ENCODE data around the gene ANKRD34A.
"Not testable (repeated sequence)": the region's sequence is repeated elsewhere in the genome, so short reads cannot be mapped to it uniquely, and the experiment has no call there.

Gene ANKRD34A

GRCh38 chr1:145926686-145927062, 37.7 kb downstream of the ANKRD34A start:
- no peaks in the 10 kb centered on the region for H3K9me3 ChIP-seq (ENCODE audit: insufficient read depth, low read depth, low read length)
- H3K4me3 ChIP-seq (ENCODE audit: low read depth, low read length): peak overlapping the region; percentile 90
- peaks cover 0 to 6% of the 10 kb centered on the region in 2 experiments for H3K4me1 ChIP-seq (ENCODE audit: control insufficient read depth in 1 of 2, insufficient read depth in 2 of 2, low read length in 2 of 2)
- WGBS (ENCODE audit: extremely low coverage, insufficient coverage, insufficient read length): no CpG with 5 or more reads among the region's 19 CpGs
- peaks cover 12% of the 10 kb centered on the region for H3K79me2 ChIP-seq (ENCODE audit: control insufficient read depth, insufficient read depth, low read length, poor library complexity)
- DNase-seq: no peak
- no peak overlapping the region for H2BK120ac ChIP-seq (ENCODE audit: insufficient read depth, low read length, poor library complexity)
- H3K18ac ChIP-seq (ENCODE audit: low read length): peak overlapping the region; percentile 63
- H2AFZ ChIP-seq (ENCODE audit: insufficient read depth, low read length, poor library complexity): no peak overlapping the region
- H4K91ac ChIP-seq (ENCODE audit: low read depth, low read length): peak overlapping the region; percentile 45
- H3K27ac ChIP-seq (ENCODE audit: low read depth, low read length): peak overlapping the region; percentile 82
- H3K4ac ChIP-seq (ENCODE audit: low read depth, low read length): peak overlapping the region; percentile 82
- no peaks in the 10 kb centered on the region for H3K27me3 ChIP-seq (ENCODE audit: insufficient read depth, low read length)
- no peak overlapping the region for H2BK5ac ChIP-seq (ENCODE audit: low read depth, low read length, poor library complexity)
- peak overlapping the region; percentile 95 for H4K8ac ChIP-seq (ENCODE audit: low read depth, low read length)
- H3K9ac ChIP-seq (ENCODE audit: low read length): peak overlapping the region; percentile 87
- H3K14ac ChIP-seq (ENCODE audit: low read length): peak overlapping the region; percentile 55
- H2AK5ac ChIP-seq (ENCODE audit: low read length): peak overlapping the region; percentile 35
- H2BK12ac ChIP-seq (ENCODE audit: low read length): no peak overlapping the region
- H3K36me3 ChIP-seq (ENCODE audit: control insufficient read depth in 1 of 2, insufficient read depth in 2 of 2, low read length in 2 of 2): peaks cover 7 to 10% of the 10 kb centered on the region in 2 experiments
- H3K4me2 ChIP-seq (ENCODE audit: low read length): peak overlapping the region; percentile 80
- H4K12ac ChIP-seq (ENCODE audit: low read depth, low read length): no peak overlapping the region
- H3K23ac ChIP-seq (ENCODE audit: low read length): no peak overlapping the region
- H3K79me1 ChIP-seq (ENCODE audit: low read length): peaks cover 10% of the 10 kb centered on the region

GRCh38 chr1:145922266-145922665, 42.1 kb downstream of the ANKRD34A start:
- H3K79me1 ChIP-seq (ENCODE audit: low read length): peaks cover 11% of the 10 kb centered on the region
- H2AFZ ChIP-seq (ENCODE audit: insufficient read depth, low read length, poor library complexity): no peak overlapping the region
- H4K12ac ChIP-seq (ENCODE audit: low read depth, low read length): no peak overlapping the region
- H2BK12ac ChIP-seq (ENCODE audit: low read length): no peak overlapping the region
- H3K4me3 ChIP-seq (ENCODE audit: low read depth, low read length): no peak overlapping the region
- no peak for DNase-seq
- peaks cover 7 to 20% of the 10 kb centered on the region in 2 experiments for H3K4me1 ChIP-seq (ENCODE audit: control insufficient read depth in 1 of 2, insufficient read depth in 2 of 2, low read length in 2 of 2)
- H3K79me2 ChIP-seq (ENCODE audit: control insufficient read depth, insufficient read depth, low read length, poor library complexity): peaks cover 12% of the 10 kb centered on the region
- H3K27me3 ChIP-seq (ENCODE audit: insufficient read depth, low read length): no peaks in the 10 kb centered on the region
- no peak overlapping the region for H4K91ac ChIP-seq (ENCODE audit: low read depth, low read length)
- H2AK5ac ChIP-seq (ENCODE audit: low read length): no peak overlapping the region
- H3K36me3 ChIP-seq (ENCODE audit: control insufficient read depth in 1 of 2, insufficient read depth in 2 of 2, low read length in 2 of 2): peaks cover 7 to 10% of the 10 kb centered on the region in 2 experiments
- H3K9me3 ChIP-seq (ENCODE audit: insufficient read depth, low read depth, low read length): no peaks in the 10 kb centered on the region
- no peak overlapping the region for H3K23ac ChIP-seq (ENCODE audit: low read length)
- H3K4ac ChIP-seq (ENCODE audit: low read depth, low read length): no peak overlapping the region
- no CpG with 5 or more reads among the region's 2 CpGs for WGBS (ENCODE audit: extremely low coverage, insufficient coverage, insufficient read length)
- no peak overlapping the region for H3K27ac ChIP-seq (ENCODE audit: low read depth, low read length)
- H2BK5ac ChIP-seq (ENCODE audit: low read depth, low read length, poor library complexity): no peak overlapping the region
- H3K9ac ChIP-seq (ENCODE audit: low read length): no peak overlapping the region
- no peak overlapping the region for H4K8ac ChIP-seq (ENCODE audit: low read depth, low read length)
- H2BK120ac ChIP-seq (ENCODE audit: insufficient read depth, low read length, poor library complexity): no peak overlapping the region
- no peak overlapping the region for H3K18ac ChIP-seq (ENCODE audit: low read length)
- no peak overlapping the region for H3K14ac ChIP-seq (ENCODE audit: low read length)
- H3K4me2 ChIP-seq (ENCODE audit: low read length): no peak overlapping the region

GRCh38 chr1:145920297-145920696, 44.1 kb downstream of the ANKRD34A start:
- H3K9me3 ChIP-seq (ENCODE audit: insufficient read depth, low read depth, low read length); H3K4ac ChIP-seq (ENCODE audit: low read depth, low read length); H4K8ac ChIP-seq (ENCODE audit: low read depth, low read length); H2BK12ac ChIP-seq (ENCODE audit: low read length); H3K79me2 ChIP-seq (ENCODE audit: control insufficient read depth, insufficient read depth, low read length, poor library complexity); H2BK120ac ChIP-seq (ENCODE audit: insufficient read depth, low read length, poor library complexity); H3K18ac ChIP-seq (ENCODE audit: low read length); H3K79me1 ChIP-seq (ENCODE audit: low read length); H2AFZ ChIP-seq (ENCODE audit: insufficient read depth, low read length, poor library complexity); H3K23ac ChIP-seq (ENCODE audit: low read length); H3K27me3 ChIP-seq (ENCODE audit: insufficient read depth, low read length); H2AK5ac ChIP-seq (ENCODE audit: low read length); H4K91ac ChIP-seq (ENCODE audit: low read depth, low read length); DNase-seq; H4K12ac ChIP-seq (ENCODE audit: low read depth, low read length); H2BK5ac ChIP-seq (ENCODE audit: low read depth, low read length, poor library complexity); H3K4me2 ChIP-seq (ENCODE audit: low read length); H3K9ac ChIP-seq (ENCODE audit: low read length); H3K4me3 ChIP-seq (ENCODE audit: low read depth, low read length); H3K27ac ChIP-seq (ENCODE audit: low read depth, low read length); H3K36me3 ChIP-seq (ENCODE audit: control insufficient read depth in 1 of 2, insufficient read depth in 2 of 2, low read length in 2 of 2); H3K14ac ChIP-seq (ENCODE audit: low read length): not testable (repeated sequence)
- peaks cover 7 to 16% of the 10 kb centered on the region in 2 experiments for H3K4me1 ChIP-seq (ENCODE audit: control insufficient read depth in 1 of 2, insufficient read depth in 2 of 2, low read length in 2 of 2)
- no CpG with 5 or more reads among the region's 4 CpGs for WGBS (ENCODE audit: extremely low coverage, insufficient coverage, insufficient read length)

GRCh38 chr1:145918992-145919939, 45.1 kb downstream of the ANKRD34A start:
- no CpG with 5 or more reads among the region's 33 CpGs for WGBS (ENCODE audit: extremely low coverage, insufficient coverage, insufficient read length)
- H3K79me2 ChIP-seq (ENCODE audit: control insufficient read depth, insufficient read depth, low read length, poor library complexity): peaks cover 4% of the 10 kb centered on the region

More at GRCh38 chr1:145918992-145919939, 45.1 kb downstream of the ANKRD34A start:
- Histone ChIP-seq H3K4ac (ENCODE audit: low read depth, low read length) (no peak overlapping the region), H3K4me1 (ENCODE audit: control insufficient read depth in 1 of 2, insufficient read depth in 2 of 2, low read length in 2 of 2) (peaks cover 7 to 16% of the 10 kb centered on the region in 2 experiments), H2BK12ac (ENCODE audit: low read length) (no peak overlapping the region), H3K9me3 (ENCODE audit: insufficient read depth, low read depth, low read length) (no peaks in the 10 kb centered on the region), H3K27ac (ENCODE audit: low read depth, low read length) (no peak overlapping the region), H3K18ac (ENCODE audit: low read length) (no peak overlapping the region), H3K14ac (ENCODE audit: low read length) (no peak overlapping the region), H4K12ac (ENCODE audit: low read depth, low read length) (no peak overlapping the region), H3K79me1 (ENCODE audit: low read length) (peaks cover 6% of the 10 kb centered on the region), H2BK5ac (ENCODE audit: low read depth, low read length, poor library complexity) (no peak overlapping the region), H3K9ac (ENCODE audit: low read length) (peak overlapping the region; percentile 32), H2BK120ac (ENCODE audit: insufficient read depth, low read length, poor library complexity) (no peak overlapping the region), H2AFZ (ENCODE audit: insufficient read depth, low read length, poor library complexity) (peak overlapping the region; percentile 18), H4K91ac (ENCODE audit: low read depth, low read length) (no peak overlapping the region), H3K36me3 (ENCODE audit: control insufficient read depth in 1 of 2, insufficient read depth in 2 of 2, low read length in 2 of 2) (peaks cover 3 to 6% of the 10 kb centered on the region in 2 experiments), H3K4me3 (ENCODE audit: low read depth, low read length) (peak overlapping the region; percentile 67), H4K8ac (ENCODE audit: low read depth, low read length) (peak overlapping the region; percentile 24), H3K23ac (ENCODE audit: low read length) (no peak overlapping the region), H2AK5ac (ENCODE audit: low read length) (no peak overlapping the region), H3K27me3 (ENCODE audit: insufficient read depth, low read length) (no peaks in the 10 kb centered on the region), H3K4me2 (ENCODE audit: low read length) (peak overlapping the region; percentile 82)
- DNase-seq: peak; percentile 33 to 59

Data from trophoblast cell (in vitro differentiated cells and primary cell).